ENCODE results near the gene FUNDC2.
A peak's percentile ranks its signal among the peaks of the same experiment; 100 is the strongest.

Gene FUNDC2

DNA sequence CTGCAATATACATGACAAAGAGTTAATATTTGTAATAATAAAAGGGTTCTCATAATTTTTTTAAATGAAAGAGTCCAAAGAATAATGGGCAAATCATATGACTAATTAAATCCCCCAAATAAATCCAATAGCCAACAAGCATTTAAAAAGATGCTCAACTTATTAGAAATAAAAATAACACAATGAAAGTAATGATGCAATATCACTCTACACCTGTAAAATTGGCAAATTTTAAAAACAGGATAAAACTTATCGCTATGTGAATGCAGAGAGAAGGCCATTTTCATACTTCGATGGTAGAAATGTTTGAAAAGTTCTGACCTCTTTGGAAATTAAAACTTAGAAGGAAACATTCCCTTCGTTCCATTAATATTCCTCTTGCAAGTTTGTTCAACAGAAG lies 6.1 kb upstream of the FUNDC2 start:
- no peak for DNase-seq
- in situ Hi-C loops (cut with HindIII; ENCODE audit: low pct_ligation_motif_present, low pct_unique_long_range_greater_than_20kb, low sequenced_read_pairs), result no loop called here

DNA sequence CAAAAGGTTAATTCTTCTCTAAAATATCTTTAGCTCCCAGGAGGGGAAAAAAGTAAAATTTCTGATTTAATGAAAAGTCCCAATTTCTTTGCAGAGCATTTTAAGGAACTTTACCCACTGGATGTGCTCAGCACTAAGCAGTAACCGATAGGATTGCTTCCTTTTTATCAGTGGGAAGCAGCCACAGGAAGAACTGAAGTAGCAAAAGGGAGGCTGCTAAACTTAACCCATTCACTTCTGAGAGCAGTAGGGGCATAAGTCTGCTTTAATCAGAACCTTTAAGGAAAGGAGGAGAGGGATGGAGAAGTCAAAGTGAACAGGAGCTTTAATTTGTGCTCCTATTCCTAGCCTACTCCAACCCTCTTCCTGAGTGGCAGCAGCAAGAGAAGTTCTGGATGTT lies 4.1 kb upstream of the FUNDC2 start, which contains the start of gene F8:
TSS of gene F8 (minus strand) at position 139 of the 400 bp plus-strand sequence. CDS start 171 bp downstream, outside the sequence.
- in situ Hi-C loops (cut with HindIII; ENCODE audit: low pct_ligation_motif_present, low pct_unique_long_range_greater_than_20kb, low sequenced_read_pairs), result no loop called here
- no peak for DNase-seq

DNA sequence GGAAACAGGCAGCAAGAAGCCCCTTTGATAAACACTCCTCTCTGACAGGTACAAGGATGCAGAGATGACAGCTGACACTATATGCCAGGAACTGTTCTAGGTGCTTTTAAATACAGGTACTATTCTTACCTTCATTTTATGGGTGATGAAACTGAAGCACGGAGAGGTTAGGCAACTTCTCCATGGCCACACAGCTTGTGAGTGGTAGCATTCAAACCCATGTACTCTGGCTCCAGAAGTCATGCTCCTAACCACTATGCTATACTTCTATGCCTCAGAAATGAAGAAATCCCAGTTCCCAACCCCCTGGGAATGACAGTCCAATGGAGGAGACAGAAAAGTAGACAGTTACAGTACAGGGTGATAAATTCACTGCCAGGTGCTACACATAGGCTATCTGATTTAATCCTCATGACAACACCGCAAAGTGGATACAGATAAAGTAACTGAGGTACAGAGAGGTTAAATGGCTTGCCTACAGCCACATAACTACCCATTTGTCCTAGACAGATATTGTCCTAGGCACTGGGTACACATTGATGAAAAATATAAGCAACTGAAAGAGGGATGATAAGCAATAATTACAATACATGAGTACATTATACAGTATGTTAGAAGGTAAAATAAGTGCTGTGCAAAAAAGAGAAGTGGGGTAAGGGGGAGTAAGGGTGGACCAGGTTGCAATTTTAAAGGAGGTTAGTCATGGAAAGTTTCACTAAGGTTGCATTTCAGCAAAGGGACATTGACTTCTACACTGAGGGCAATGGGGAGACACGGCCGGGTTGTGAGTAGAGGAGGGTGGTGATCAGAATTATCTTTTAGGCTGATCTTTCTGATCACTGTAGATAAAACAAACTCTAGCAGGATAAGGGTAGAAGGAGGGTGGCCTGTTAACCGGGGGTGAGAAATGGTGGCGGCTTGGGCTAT lies 2.5 kb upstream of the FUNDC2 start:
- in situ Hi-C loops (cut with HindIII; ENCODE audit: low pct_ligation_motif_present, low pct_unique_long_range_greater_than_20kb, low sequenced_read_pairs), result no loop called here
- DNase-seq, result no peak

DNA sequence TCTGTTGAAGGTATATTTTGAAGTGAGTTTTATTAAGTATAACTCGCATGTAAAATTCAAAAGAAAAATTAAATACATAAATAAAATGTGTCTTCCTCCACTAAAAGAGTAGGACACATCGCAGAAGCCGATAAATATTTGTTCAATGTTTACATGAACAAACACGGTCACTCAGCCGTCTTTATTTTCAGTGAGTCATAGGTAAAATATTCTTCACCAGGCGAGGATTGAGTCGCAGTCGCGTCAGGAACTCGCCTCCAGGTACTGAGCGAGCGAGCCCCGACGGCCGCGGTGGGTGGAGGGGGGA lies 271 bp upstream of the FUNDC2 start:
- DNase-seq, result no peak
- in situ Hi-C loops (cut with HindIII; ENCODE audit: low pct_ligation_motif_present, low pct_unique_long_range_greater_than_20kb, low sequenced_read_pairs), result no loop called here

DNA sequence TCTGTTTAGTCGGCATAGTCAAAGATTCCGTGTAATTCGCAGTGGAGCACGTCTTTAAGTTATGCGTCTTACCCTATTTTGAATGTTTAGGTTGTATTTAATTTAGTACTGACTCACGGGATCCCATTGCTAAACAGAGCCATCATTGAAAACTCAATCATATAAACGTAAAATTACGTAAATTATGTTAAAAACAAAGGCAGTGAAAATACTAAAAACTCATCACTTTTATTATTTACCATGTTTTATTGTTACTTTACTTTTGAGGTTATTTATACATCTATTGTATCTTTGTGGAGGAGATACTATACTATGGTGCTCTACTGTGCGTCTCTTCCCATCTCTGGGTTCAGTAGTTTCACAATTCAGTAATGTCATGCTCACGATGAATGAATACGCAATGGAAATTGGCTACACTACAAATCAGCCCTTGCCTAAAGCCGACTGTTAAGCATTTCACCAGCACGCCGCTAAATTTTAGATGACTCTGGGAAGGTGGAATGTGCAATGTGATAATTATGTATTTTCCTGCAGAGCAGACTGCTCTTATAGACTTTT lies 944 bp downstream of the FUNDC2 start:
- DNase-seq, result peak; percentile 56
- in situ Hi-C loops (cut with HindIII; ENCODE audit: low pct_ligation_motif_present, low pct_unique_long_range_greater_than_20kb, low sequenced_read_pairs), result no loop called here

DNA sequence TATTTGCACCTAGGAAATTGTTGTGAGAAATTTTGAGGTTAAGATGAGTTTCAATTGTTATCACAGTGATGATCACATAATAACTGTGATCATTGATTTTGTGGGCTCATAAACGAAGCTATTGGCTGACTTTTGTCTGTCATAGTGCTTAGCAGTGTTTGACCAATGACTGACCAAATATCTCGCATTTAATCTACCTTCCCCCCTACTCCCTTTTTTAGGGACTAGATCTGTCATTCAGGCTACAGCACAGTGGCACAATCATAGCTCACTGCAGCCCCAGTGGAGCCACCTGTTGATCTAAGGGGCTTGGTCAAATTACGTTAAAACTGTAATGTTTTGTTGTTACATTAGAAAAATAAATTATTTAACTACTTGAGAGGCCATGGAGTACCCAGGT lies 1.5 kb downstream of the FUNDC2 start:
- in situ Hi-C loops (cut with HindIII; ENCODE audit: low pct_ligation_motif_present, low pct_unique_long_range_greater_than_20kb, low sequenced_read_pairs), result no loop called here
- peak; percentile 0 for DNase-seq

DNA sequence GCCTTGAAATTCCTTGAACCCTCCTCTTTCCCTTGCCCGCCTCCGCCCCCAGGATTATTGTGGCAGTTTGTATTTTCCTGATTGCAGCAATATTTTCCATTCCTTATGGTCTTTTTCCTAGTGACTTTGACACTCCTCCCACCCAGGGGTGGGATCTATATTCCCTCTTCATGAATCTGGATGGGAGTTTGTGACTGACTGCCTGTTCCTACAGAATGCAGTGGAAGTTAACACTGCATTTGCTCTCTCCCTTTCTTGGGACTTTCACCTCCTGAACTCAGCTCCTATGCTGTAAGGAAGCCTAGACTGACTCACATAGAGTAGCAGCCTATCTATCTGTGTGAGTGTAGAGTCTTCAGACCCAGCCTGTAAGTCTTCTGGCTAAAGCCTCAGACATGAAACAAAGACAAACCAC lies 2.2 kb downstream of the FUNDC2 start:
- DNase-seq, result peak; percentile 7
- in situ Hi-C loops (cut with HindIII; ENCODE audit: low pct_ligation_motif_present, low pct_unique_long_range_greater_than_20kb, low sequenced_read_pairs), result no loop called here

DNA sequence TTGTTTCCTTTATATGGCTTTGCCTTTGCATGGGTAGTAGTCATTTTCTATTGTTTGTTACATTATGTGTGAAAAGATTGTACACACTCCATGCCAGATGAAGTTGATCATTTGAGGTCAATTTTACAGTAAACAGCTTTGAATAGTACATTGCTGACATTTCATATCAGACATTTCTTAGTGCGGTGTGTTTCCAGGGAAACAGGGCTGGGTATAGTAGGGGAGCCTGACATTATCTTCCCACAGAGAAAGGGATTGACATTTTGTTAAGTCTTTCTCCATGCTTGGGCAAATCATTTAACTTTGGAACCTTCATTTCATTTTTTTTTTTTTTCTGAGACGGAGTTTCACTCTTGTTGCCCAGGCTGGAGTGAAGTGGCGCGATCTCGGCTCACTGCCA lies 5.0 kb downstream of the FUNDC2 start:
- in situ Hi-C loops (cut with HindIII; ENCODE audit: low pct_ligation_motif_present, low pct_unique_long_range_greater_than_20kb, low sequenced_read_pairs), result no loop called here
- no peak for DNase-seq

DNA sequence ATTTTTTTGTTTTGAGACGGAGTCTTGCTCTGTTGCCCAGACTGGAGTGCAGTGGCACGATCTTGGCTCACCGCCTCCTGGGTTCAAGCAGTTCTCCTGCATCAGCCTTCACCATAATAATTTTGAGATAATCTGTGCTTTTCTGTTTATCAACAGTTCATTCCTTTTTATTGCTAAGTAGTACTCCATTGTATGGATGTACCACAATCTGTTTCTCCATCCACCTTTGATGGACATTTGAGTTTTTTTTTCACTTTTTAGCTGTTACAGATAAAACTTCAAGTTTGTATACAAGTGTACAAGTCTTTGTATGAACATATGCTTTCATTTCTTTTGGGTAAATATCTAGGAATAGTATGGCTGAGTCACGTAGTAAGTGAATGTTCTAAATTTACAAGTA lies 9.0 kb downstream of the FUNDC2 start:
- DNase-seq, result no peak
- in situ Hi-C loops (cut with HindIII; ENCODE audit: low pct_ligation_motif_present, low pct_unique_long_range_greater_than_20kb, low sequenced_read_pairs), result no loop called here

DNA sequence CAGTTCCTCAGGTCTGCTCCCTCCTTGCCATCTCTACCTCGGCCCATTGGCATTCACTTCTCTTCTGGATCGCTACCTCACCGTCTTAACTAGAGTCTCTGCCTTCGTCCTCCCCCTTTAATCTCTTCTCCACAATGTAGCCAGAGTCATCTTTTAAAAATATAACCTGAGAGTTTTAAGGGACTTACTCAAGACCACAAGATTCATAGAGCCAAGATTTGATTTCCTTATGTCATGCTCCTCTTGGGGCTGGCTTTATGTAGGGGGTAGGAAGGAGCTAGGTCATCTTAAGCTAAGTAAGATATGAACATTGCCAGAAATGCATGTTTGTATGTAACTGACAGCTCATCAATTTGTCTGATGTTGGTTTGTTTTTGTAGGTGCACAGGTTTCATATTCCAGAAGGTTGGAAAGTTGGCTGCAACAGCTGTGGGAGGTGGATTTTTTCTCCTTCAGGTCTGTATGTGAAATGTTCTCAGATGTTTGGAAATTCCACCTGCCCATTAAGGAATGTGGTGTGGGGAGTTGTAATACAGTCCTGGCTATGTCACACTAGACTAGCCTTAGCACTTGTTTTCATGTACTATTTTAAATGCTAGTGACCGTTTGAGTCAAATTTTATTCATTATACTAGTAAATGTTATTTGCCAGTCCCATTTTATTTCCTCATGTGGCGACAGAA lies 19.6 kb downstream of the FUNDC2 start:
- no peak for DNase-seq
- in situ Hi-C loops (cut with HindIII; ENCODE audit: low pct_ligation_motif_present, low pct_unique_long_range_greater_than_20kb, low sequenced_read_pairs), result no loop called here

DNA sequence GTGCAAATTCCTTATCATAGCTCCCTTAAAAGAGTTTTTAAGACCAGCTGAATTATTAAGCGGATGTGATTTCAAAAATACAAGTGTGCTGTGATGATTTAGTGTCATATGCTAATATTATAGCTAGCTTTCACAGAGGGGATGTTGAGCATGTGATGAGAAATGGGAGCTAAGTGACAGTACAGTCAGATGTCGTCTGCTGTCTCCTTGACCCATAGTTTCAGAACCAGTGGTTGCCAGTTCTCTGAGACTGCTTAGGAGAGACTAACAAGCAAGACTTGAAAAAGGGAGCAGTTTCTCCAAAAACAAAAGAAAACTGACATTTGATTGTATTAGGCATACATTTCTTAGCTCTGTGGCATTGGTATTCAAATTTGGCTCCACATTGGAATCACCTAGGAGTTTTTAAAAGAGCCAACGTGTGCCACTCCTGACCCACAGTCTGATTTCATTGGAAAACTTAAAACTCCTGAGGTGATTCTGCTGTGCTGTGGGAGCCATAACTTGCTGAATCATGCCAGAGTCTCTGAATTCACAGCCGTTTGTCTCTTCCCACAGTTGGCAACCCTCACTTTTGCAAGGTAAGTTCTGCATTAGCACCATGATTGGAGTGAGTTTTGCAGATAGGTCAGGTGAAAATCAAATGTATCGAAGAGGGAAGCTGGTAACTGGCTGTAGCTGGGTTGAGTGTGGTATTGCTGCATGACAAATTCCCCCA lies 20.3 kb downstream of the FUNDC2 start:
- DNase-seq, result no peak
- in situ Hi-C loops (cut with HindIII; ENCODE audit: low pct_ligation_motif_present, low pct_unique_long_range_greater_than_20kb, low sequenced_read_pairs), result no loop called here

DNA sequence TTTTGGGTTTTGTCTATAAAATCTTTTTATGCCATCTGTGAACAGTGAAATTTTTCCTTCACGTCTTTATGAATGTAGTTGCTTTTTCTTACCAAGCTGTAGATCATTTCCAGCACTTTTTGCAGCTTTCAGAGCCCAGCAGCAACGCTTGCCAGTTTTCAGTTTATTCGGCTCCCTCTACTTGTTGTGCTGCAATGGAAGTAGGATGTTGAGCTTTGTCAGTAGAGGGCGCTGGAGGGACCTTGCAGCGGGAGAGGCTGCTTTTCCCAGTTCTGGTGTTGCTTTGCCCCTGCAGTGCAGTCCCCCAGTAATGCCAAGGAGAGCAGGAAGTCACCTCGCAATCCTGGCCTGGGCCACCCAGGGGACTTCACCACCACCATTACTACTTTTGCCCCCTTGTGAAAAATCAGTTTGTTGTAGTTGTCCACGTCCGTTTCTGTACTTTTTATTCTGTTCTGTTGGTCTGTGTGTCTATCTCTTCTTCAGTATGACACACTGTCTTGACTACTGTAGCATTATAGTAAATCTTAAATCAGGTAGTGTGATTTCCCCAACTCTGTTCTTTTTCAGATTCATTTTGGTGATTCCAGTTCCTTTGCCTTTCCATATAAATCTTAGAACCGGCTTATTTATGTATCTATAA lies 22.5 kb downstream of the FUNDC2 start:
- in situ Hi-C loops (cut with HindIII; ENCODE audit: low pct_ligation_motif_present, low pct_unique_long_range_greater_than_20kb, low sequenced_read_pairs), result no loop called here
- DNase-seq, result peak; percentile 59

DNA sequence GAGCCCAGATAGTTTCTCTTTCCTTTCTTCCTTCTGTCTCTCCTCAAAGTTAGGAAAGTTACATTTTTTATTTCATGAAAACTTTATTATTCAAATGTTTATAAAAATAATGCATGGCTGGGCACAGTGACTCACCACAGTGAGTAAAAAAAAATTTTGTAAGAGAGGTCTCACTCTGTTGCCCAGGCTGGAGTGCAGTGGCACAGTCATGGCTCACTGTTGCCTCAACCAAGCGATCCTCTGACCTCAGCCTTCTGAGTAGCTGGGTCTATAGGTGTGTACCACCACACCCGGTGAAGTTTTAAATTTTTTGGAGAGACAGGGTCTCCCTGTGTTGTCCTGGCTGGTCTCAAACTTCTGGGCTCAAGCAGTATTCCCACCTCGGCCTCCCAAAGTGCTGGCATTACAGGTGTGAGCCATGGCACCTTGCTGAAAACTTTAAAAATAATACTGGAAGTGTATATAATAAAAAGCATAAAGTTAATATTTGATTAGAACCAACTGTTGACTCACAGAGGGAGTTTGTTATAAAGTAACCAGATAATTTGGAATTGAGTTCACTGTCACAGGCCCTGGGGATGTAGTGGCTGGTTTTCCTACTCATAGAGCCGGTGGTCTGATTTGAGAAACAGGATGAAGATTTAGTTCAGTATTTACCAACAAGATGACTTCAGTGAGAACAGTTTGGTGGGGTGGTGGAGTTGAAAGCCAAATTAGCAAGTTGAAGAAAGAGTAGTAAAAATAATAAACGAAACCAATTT lies 26.3 kb downstream of the FUNDC2 start:
- in situ Hi-C loops (cut with HindIII; ENCODE audit: low pct_ligation_motif_present, low pct_unique_long_range_greater_than_20kb, low sequenced_read_pairs), result no loop called here
- peak; percentile 53 for DNase-seq

DNA sequence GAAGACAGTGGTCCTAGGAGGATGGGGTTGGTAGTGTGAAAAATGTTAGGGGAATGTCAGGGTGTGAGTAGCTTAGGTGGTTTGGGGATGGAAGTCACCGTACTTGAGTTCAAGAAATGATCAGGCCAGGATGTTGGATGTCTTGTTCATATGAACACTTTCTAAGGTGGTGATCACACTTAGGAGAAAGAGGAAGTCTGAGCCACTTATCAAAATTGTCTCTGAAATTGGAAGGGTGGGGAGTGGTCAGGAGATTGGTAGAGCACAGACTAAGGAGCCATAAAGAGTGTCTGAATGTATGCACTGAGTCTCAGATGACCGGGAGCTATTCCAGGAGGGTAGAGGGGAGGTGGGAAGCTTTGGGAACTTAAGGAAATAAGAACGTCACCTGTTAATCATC lies 27.0 kb downstream of the FUNDC2 start:
- DNase-seq, result no peak
- in situ Hi-C loops (cut with HindIII; ENCODE audit: low pct_ligation_motif_present, low pct_unique_long_range_greater_than_20kb, low sequenced_read_pairs), result no loop called here

DNA sequence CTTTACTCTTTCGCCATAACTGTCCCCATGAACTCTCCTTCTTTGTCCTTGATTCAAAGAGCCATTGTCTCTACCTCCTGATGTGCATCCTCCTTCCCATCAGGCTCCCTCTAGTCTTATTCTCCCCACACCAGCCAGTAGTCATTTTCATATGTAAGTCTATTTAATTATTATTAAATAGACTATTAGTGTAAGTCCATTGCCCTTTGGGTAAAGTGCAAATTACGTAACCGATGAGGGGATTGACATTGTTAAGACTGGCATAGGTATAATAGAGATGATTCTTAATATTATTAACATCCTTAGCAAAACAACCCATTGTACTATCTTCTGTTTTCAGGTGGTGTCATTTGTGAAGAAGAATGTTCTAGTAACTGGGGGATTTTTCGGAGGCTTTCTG lies 27.6 kb downstream of the FUNDC2 start:
- no peak for DNase-seq
- in situ Hi-C loops (cut with HindIII; ENCODE audit: low pct_ligation_motif_present, low pct_unique_long_range_greater_than_20kb, low sequenced_read_pairs), result no loop called here

DNA sequence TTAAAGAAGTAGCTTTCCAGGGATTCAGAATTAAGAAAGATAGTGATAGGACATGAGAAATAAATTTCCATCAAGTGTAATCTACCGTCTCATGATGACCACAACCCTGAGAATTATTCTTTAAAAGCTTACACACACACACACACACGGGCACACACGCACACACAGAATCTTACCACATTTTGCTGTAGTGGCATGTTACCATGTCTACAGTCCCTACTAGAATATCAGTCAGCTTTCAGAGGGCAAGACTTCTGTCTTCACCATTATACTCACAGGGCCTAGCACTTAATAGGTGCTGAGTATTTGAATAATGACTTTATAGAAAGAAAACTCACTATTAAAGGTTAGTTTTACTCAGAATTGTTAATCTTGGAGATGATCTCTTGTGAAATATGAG lies 28.9 kb downstream of the FUNDC2 start:
- in situ Hi-C loops (cut with HindIII; ENCODE audit: low pct_ligation_motif_present, low pct_unique_long_range_greater_than_20kb, low sequenced_read_pairs), result no loop called here

DNA sequence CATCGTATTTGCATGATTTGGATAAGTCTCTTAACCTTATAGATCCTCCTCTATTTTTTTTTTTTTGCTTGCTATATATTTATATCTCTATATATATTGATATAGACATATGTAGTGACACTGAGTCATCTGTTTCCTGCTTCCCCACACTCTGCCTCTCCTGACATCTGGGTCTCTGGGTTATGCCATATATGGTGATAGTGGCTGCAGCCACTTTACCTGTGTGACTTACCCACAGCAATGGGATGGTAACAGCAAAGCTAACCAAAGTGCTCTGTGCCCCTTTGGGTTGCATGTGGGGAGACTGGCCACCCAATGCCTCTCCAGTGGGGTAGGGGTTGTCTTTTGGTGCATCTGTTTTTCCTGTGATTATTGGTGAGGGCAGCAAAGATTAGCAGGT lies 29.8 kb downstream of the FUNDC2 start:
- in situ Hi-C loops (cut with HindIII; ENCODE audit: low pct_ligation_motif_present, low pct_unique_long_range_greater_than_20kb, low sequenced_read_pairs), result no loop called here
- no peak for DNase-seq

More for the DNA sequence above, 28.9 kb downstream of the FUNDC2 start:
- no peak for DNase-seq
